ENCODE results near the gene MYO10.

DNA sequence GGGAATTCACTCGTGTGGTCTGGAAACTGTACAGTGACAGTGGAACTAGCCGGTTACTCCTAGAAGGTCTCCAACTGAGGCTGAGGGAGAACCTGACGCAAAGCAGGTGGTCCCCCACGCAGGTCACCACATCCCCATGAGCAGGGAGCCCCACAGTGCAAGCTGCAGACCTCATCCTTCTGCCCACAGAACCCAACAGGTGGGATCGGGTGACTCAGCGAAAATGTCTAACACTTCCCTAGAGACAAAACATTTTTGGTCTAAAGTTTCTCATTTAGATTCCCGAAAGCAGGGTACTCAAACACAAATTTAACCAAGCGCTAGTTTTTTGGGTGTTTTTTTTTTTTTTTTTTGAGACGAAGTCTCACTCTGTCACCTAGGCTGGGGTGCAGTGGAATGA lies 256.9 kb downstream of the MYO10 start:
- no peak for TF ChIP-seq TCF4 (CRISPR knock-in tag; IDR thresholded peaks at IDR 0.05; ENCODE audit: borderline replicate concordance)
- TF ChIP-seq, protein P1, sequence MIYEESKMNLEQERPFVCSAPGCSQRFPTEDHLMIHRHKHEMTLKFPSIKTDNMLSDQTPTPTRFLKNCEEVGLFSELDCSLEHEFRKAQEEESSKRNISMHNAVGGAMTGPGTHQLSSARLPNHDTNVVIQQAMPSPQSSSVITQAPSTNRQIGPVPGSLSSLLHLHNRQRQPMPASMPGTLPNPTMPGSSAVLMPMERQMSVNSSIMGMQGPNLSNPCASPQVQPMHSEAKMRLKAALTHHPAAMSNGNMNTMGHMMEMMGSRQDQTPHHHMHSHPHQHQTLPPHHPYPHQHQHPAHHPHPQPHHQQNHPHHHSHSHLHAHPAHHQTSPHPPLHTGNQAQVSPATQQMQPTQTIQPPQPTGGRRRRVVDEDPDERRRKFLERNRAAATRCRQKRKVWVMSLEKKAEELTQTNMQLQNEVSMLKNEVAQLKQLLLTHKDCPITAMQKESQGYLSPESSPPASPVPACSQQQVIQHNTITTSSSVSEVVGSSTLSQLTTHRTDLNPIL (CRISPR knock-in tag; IDR thresholded peaks at IDR 0.05; ENCODE audit: low read depth), result no peak
- TF ChIP-seq ARNTL (CRISPR knock-in tag; IDR thresholded peaks at IDR 0.05; ENCODE audit: borderline replicate concordance, low read depth), result no peak
- no peak for TF ChIP-seq RARB (CRISPR knock-in tag; IDR thresholded peaks at IDR 0.05)
- TF ChIP-seq ZC3H10 (CRISPR knock-in tag; IDR thresholded peaks at IDR 0.05), result no peak
- TF ChIP-seq BACH2 (CRISPR knock-in tag; IDR thresholded peaks at IDR 0.05; ENCODE audit: borderline replicate concordance), result no peak
- no peak for TF ChIP-seq ZNF8 (CRISPR knock-in tag; IDR thresholded peaks at IDR 0.05)
